ENCODE results near the gene SYNGR2.

SYNGR2 gene

DNA sequence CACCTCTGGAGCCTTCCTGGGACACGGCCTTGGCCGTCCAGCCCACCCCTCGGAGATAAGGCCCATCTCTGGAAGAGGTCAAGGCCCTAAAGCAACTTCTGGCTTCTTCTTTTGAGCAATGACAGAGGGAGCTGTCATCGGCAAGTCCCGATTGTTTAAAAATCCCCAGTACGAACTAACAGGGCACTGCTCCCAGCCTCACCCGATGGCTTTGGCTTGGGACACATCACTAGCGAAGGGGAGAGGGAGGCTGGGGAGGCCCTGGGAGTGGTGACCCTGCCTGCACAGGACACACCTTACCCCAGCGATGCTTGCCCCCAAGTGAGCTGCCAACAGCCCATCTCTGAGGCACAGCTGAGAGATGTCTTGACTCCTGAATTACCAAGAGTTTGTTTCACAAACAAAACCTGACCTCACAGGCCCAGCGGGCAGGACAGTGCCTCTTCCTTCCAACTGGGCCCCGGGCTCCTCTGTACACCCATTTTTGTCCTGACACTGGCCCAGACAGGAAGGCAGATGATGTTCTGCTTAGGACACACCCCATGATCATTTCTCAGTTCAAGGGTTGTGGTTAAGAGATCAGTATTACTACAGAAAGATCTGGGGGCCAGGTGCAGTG, 4.8 kb downstream of the SYNGR2 start:
- DNase-seq, result no peak

- DNase-seq, result peak; percentile 34
These were observed 6.0 kb downstream of the SYNGR2 start for GRCh38 chr17:78174346-78174869.

GRCh38 chr17:78174870-78175642, 6.7 kb downstream of the SYNGR2 start:
- peak; percentile 47 for DNase-seq

DNA sequence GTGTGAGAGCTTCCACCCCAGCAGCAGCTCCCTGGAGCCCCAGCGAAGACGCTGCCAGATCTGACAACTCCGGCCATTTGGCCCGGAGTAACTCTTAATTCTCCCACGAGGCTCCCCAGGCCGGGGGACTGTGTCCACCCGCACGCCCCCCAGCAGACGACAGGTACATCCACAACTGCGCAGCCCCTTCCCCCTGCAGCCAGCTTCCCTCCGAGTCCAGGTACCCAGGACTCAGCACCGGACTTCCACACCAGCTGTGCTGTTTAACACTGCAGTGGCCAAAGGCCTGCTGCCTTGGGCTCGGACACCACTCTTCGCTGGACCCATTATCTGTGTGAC, 7.2 kb downstream of the SYNGR2 start:
- DNase-seq, result no peak

- no peak for DNase-seq
These were observed 8.2 kb downstream of the SYNGR2 start for GRCh38 chr17:78176548-78177025.

DNA sequence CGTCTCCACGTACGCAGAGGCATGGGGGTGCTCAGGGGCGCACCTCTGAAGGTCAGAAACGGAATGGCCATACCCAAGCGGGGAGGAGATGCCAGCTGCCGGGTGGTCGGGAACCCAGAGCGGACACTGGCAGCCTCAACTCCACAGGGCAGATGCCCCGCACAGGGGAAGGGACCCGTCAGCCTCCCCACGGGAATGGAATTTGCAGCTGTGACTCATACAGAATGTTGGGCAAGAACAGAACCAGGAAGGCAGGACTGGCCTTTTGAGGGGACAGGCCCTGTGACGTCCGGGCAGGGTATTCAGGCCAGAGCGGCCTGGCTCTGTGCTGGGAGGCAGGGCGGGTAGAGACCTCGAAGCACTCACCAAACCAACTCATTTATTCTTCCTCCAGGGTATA, 11.0 kb downstream of the SYNGR2 start:
- no peak for DNase-seq

- DNase-seq, result no peak
These were observed 11.7 kb downstream of the SYNGR2 start for GRCh38 chr17:78180083-78180482.

DNA sequence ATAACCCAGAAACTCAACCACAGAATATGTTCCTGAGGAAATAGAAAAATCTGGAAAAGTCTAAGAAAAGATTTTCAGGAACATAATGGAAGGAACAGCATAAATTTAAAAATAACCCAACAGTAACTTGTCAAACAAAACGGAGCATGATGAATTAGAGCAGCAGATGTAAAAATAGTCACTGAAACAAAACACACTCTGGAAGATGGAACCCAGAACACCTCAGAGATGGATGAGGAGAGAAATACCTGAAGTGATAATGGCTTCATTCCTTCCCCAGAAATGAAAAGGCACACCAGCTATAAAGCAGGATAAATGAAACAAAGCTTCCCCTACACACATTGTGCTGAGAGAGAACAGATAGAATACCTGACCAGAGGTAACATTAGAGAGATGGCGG, 12.1 kb downstream of the SYNGR2 start:
- no peak for DNase-seq

DNA sequence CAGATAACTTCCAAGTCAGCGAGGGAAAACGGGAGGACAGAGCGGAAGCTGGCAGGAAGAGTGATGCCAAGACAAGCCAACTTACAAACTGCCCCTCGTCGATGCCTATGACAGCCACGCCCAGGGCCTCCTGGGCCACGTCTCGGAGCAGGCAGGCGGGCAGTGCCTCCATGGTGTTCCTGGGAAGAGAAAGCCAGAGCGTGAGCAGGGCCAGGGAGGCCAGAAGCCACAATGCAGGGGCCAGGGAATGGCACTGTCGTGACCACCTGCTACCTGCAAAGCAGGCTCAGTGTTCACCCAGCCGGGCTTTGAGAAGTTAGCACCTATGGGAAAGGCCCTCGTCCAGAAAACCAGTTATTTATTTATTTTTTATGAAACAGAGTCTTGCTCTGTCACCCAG, 14.1 kb downstream of the SYNGR2 start:
- DNase-seq, result no peak

DNA sequence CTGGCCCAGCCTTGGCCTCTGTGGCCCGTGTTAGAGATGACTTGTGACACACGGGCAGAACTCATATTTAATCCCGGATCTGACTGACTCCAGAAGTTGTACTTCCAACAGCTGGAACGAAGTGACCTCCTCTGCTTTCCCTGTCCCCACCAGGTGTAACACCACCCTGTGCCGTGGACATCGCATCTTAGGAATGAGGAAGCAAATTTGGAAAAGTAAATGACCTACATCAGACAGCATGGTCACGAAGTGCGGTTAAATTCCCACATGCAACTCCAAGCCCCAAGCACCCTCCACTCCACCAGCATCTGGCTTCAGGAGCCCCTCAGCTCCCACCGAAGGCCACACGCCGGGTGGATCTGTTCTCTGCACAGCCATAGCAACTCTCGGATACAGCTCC, 15.5 kb downstream of the SYNGR2 start:
- no peak for DNase-seq

- no peak for DNase-seq
These were observed 16.0 kb downstream of the SYNGR2 start for GRCh38 chr17:78184351-78184750.

DNA sequence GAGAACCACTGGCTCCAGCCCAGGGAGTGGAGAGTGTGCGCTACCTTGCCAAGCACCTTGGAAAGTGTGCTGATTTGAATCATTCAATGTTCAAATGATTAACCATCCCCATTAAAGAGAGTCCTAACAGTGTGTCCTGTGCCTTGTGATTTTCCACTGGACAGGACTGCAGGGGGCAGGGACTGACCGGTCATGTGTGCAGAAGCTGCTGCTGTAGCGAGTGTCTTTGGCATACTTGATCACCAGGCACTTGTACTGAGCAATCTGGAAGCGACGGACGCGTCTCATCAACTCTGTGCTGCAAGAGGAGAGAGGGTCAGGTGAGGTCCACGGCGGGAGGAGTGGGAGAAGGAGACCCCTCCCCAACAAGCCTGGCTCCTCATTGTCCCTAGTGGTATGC, 16.5 kb downstream of the SYNGR2 start:
- DNase-seq, result no peak

- DNase-seq, result no peak
These were observed 17.8 kb downstream of the SYNGR2 start for GRCh38 chr17:78185981-78186691.

DNA sequence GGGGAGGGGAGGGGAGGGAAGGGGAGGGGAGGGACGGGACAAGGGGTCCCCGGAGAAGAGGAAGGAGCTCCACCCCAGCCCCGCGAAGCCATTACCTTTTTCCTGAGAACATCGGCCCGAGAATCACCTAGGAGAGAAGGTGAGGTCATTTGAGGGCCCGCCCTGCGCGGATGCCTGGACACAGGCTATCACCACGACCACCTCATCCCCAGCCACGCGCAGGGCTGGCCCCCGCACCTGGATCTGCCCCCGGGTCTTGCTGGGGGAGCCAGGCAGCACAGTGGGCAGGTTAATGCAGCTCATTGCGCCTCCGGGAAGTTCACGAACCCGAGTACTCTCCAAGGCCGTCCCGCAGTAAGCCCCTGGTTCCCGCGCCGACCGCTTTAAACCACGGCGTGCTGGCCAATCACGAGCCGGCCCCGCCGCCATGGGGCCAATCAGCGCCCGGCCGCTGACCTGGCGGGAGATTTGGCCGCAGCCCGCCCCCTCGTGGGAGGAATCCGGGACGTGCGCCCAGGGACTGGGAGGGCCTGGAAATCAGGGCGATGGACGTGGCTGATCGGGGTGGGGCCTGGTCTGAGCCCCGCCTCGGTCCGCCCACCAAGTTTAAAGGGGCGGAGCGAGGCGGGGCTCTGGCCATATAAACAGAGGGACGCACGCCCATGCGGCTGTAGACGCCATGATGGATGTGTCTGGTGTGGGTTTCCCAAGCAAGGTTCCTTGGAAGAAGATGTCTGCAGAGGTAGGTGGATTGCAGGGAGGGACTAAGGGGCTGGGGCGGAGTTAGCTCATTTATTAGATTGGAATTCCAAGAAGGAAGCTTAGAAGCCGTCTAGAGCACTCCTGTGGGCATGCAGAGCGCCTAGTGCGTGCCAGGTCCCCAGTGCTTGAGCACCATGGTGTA, 18.6 kb downstream of the SYNGR2 start, which contains the start of the genes AFMID and TK1:
Gene AFMID (plus strand): TSS at position 671 of the 904 bp plus-strand sequence. CDS start 9 bp downstream, at position 680.
Gene TK1 (minus strand): TSS at position 361 of the 904 bp plus-strand sequence. CDS start 58 bp downstream, at position 303.
- peak; percentile 81 for DNase-seq

- DNase-seq, result no peak
These were observed 28.3 kb downstream of the SYNGR2 start for GRCh38 chr17:78196716-78197115.

GRCh38 chr17:78197147-78197832, 28.9 kb downstream of the SYNGR2 start:
- no peak for DNase-seq

DNA sequence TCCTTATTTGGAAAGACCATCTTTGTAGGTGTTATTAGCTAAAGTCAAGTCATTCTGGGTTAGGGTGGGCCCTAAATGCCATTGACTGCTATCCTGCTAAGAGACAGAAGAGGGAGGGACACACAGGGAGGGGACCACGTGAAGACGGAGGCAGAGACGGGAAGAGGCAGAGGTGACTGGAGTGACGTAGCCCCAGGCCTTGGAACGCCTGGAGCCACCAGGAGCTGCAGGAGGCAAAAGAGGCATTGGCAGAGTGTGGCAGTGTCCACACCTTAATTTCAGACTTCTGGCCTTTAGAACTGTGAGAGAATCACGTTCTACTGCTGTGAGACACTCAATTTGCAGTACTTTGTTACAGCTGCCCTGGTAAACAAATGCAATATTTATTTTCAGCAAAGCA, 32.1 kb downstream of the SYNGR2 start:
- no peak for DNase-seq

DNA sequence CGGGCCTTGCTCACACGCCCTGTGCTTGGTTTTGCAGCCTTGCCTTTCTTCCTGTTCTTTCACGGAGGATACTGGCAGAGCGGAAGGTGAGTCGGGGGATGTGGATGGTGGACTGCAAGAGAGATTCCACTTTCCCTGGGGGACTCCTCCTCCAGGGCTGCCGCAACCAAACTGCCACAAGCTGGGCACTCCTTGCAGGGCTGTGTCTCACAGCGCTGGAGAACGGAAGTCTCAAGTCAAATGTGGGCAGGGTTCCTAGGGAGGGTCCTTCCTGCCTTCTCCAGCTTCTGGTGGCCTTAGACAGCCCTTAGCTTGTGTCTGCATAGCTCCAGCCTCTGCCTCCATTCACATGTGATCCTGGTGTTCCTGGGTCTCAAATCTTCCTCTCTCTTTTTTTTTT, 34.3 kb downstream of the SYNGR2 start:
- DNase-seq, result no peak

- no peak for DNase-seq
These were observed 36.2 kb downstream of the SYNGR2 start for GRCh38 chr17:78204387-78205123.

- no peak for DNase-seq
These were observed 36.9 kb downstream of the SYNGR2 start for GRCh38 chr17:78205124-78205775.

- DNase-seq, result no peak
These were observed 37.9 kb downstream of the SYNGR2 start for GRCh38 chr17:78206298-78206697.
